Thyroid gland (tissue), 4 donors: ENCODE results near the gene REXO4. TPM values are rescaled to one million over a fixed set of nuclear protein-coding genes. Genes with fewer than 3 reads are reported as not detected.
"Not testable (repeated sequence)": the region's sequence is repeated elsewhere in the genome, so short reads cannot be mapped to it uniquely, and the experiment has no call there.

Experiments
- DNase-seq, 2 donors: peaks; one replicate each; pipeline ENCODE4 v3.0.0-alpha.2; 2019
- H3K27ac ChIP-seq, 3 donors: fragments of 200-600 bp; sonication (generic); 1 replicate in 2 of 3; 2 replicates in 1 of 3; pipeline ENCODE4 v1.5.1; 2016 to 2019; ENCODE audit warnings: mild to moderate bottlenecking in 1 of 3, moderate library complexity in 1 of 3
- H3K27me3 ChIP-seq: fragments of 200-600 bp; sonication (generic); one replicate; pipeline ENCODE4 v1.5.1; 2019
- H3K36me3 ChIP-seq, 2 donors: fragments of 200-600 bp; sonication (generic); one replicate each; pipeline ENCODE4 v1.5.1; 2016 to 2019
- H3K4me1 ChIP-seq, 2 donors: fragments of 200-600 bp; sonication (generic); one replicate each; pipeline ENCODE4 v1.5.1; 2017 to 2019
- H3K4me3 ChIP-seq, 3 donors: fragments of 200-600 bp; sonication (generic); replicated peaks in 1 of 3; 1 replicate in 2 of 3; 2 replicates in 1 of 3; pipeline ENCODE4 v1.5.1; 2016; ENCODE audit warnings: mild to moderate bottlenecking in 1 of 3
- H3K9me3 ChIP-seq: fragments of 200-600 bp; sonication (generic); one replicate; pipeline ENCODE4 v1.5.1; 2017
- POLR2A ChIP-seq, 2 donors: fragments of 450-650 bp; IDR thresholded peaks; one replicate each; pipeline ENCODE4 v1.6.1; 2017; ENCODE audit warnings: antibody characterized with exemption in 2 of 2, mild to moderate bottlenecking in 2 of 2, moderate library complexity in 1 of 2
- WGBS, 2 donors: methylation state at CpG; one replicate each; pipeline ENCODE4 v1.1.5; 2017; 5-methylcytosine and 5-hydroxymethylcytosine counted together
- intact Hi-C: fragments of 100-400 bp; cut with DNase I; formaldehyde crosslinking; loops from one replicate; pipeline ENCODE4 v1.15.1; 2023
- total RNA-seq, 4 donors: library from RNA; depleted of rRNA; stranded (reverse); fragments of >200 nt; gene quantifications; one replicate each; pipeline ENCODE4 v1.2.3, GENCODE V29; 2016
- TF ChIP-seq, protein P1 (sequence below), 6 experiments: fragments of 200-600 bp in 3 of 6; fragments of 450-650 bp in 3 of 6; sonication (generic) in 3 of 6; IDR thresholded peaks; one replicate each; pipeline ENCODE4 v1.5.1; 2016 to 2019; ENCODE audit warnings: antibody characterized with exemption in 6 of 6, mild to moderate bottlenecking in 2 of 6, inconsistent platforms in 1 of 6, moderate library complexity in 1 of 6

REXO4 gene
- total RNA-seq, 4 donors from 2014 or later = 16.0 to 21.9 (median 19.0) TPM

DNA sequence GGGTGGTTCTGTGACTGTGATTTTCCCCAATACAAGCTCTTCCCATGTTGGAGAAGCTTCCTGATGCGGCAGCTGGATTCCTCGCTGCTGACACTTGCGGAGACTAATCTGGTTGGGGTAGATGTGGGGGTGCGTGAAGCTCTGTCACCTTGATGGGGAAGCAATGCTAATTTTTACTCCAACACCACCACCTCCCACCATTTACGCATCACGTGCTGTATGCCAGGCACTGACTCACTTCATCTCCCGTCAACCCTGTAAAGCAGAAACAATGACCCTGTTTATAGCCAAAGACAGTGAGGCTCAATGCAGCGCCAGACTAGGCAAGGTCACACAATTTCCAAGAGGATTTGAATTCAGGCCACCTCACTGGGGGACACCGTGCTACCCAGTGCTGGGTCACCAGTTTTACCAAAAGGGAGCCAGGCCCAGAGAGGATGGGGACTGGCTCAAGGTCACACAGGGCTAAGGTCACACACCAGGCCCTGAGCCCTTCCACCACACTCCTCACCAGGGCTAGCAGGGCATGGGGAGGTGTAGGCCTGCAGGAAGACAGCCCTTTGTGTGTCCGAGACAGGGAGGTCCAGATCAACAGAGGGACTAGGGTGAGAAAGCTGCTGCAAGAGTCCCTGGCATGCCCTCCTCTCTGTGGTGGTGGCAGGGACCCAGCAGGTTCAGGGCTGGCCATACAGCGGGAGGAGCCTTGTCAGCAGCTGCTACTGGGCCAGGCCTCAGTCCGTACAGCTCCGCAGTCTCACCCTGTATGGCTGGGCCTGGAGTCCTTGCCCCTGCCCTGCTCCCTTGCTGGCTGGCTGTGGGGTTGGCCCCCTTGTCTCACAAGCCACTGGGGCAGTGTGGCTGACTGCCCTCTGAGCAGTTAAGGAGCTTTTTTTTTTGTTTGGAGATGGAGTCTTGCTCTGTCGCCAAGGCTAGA, 38.4 kb downstream of the REXO4 start:
- H3K27me3 ChIP-seq = no peaks in the 10 kb centered on the region
- DNase-seq = no peak
- H3K4me1 ChIP-seq = peaks cover 8 to 11% of the 10 kb centered on the region in 2 donors
- TF ChIP-seq, protein P1, sequence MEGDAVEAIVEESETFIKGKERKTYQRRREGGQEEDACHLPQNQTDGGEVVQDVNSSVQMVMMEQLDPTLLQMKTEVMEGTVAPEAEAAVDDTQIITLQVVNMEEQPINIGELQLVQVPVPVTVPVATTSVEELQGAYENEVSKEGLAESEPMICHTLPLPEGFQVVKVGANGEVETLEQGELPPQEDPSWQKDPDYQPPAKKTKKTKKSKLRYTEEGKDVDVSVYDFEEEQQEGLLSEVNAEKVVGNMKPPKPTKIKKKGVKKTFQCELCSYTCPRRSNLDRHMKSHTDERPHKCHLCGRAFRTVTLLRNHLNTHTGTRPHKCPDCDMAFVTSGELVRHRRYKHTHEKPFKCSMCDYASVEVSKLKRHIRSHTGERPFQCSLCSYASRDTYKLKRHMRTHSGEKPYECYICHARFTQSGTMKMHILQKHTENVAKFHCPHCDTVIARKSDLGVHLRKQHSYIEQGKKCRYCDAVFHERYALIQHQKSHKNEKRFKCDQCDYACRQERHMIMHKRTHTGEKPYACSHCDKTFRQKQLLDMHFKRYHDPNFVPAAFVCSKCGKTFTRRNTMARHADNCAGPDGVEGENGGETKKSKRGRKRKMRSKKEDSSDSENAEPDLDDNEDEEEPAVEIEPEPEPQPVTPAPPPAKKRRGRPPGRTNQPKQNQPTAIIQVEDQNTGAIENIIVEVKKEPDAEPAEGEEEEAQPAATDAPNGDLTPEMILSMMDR (IDR thresholded peaks at IDR 0.05) = no peak
- TF ChIP-seq POLR2A (IDR thresholded peaks at IDR 0.05) = no peak
- H3K27ac ChIP-seq = no peak overlapping the region
- intact Hi-C loops = loop anchor here (5.0 kb wide), 1 partner anchor 42 kb away; the partner anchor contains the start of gene SURF6
- 94% methylated on average over 11 to 12 of the region's 14 CpGs for WGBS, 2 donors
- no peaks in the 10 kb centered on the region for H3K36me3 ChIP-seq
- no peak overlapping the region for H3K4me3 ChIP-seq
- no peaks in the 10 kb centered on the region for H3K9me3 ChIP-seq

DNA sequence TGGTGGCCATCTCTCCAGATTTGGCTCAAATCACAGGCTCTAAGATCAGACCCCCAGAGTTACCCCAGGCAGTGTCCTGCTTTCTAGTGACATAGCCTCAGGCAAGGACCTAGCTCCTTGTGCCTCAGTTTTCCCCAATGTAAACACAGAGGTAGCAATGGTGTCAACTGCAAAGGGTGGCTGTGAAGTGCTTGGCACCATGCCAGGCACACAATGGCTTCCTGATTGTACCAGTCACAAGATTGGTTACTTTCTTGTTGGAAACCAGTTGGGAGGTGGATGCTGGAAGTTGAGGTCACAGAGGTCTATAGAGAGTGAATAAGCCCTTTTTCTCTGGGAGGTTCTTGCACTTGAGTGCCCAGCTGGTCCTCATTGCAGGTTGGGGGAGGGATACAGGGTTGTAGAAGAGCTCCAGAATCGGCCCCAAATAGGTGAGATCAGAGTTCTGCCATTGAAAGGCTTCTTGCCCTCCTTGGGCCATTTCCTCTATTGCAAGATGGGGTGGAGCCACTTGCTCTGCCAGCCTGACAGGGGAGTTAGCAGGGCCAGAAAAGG, 39.3 kb downstream of the REXO4 start:
- 83 to 93% methylated on average over 1 of the region's 1 CpG for WGBS, 2 donors
- DNase-seq = no peak
- Histone ChIP-seq H3K27me3 (no peaks in the 10 kb centered on the region), H3K36me3 (no peaks in the 10 kb centered on the region), H3K4me3 (no peak overlapping the region), H3K9me3 (no peaks in the 10 kb centered on the region), H3K27ac (no peak overlapping the region), H3K4me1 (peaks cover 14 to 18% of the 10 kb centered on the region in 2 donors)
- TF ChIP-seq, protein P1 (IDR thresholded peaks at IDR 0.05) = no peak
- no peak for TF ChIP-seq POLR2A (IDR thresholded peaks at IDR 0.05)
- intact Hi-C loops = loop anchor here (5.0 kb wide), 1 partner anchor 41 kb away; the partner anchor contains the start of gene SURF6

DNA sequence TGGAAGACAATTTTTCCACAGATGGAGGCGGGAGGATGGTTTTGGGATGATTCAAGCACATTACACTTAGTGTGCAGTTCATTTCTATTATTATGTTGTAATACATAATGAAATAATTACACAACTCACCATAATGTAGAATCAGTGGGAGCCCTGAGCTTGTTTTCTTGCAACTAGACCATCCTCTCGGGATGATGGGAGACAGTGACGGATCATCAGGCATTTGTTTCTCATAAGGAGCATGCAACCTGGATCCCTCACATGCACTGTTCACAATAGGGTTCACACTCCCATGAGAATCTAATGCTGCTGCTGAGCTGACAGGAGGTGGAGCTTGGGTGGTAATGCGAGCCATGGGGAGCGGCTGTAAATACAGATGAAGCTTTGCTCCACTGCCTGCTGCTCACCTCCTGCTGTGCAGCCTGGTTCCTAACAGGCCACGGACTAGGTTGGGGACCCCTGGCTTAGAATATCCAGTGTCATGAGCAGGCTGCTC, 40.0 kb downstream of the REXO4 start:
- no peak for TF ChIP-seq POLR2A (IDR thresholded peaks at IDR 0.05)
- TF ChIP-seq, protein P1 (IDR thresholded peaks at IDR 0.05) = no peak

DNA sequence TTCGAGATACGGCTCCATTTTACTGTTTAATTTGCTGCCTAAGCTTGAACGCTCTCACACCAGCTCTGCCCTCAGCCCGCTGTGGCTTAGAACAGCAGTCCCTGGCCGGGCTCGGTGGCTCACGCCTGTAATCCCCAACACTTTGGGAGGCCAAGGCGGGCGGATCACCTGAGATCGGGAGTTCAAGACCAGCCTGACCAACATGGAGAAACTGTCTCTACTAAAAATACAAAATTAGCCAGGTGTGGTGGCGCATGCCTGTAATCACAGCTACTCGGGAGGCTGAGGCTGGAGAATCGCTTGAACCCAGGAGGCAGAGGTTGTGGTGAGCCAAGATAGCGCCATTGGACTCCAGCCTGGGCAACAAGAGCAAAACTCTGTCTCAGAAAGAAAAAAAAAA, 40.5 kb downstream of the REXO4 start:
- WGBS, 2 donors = 86% methylated on average over 14 of the region's 14 CpGs
- H3K4me3 ChIP-seq, H3K36me3 ChIP-seq, H3K9me3 ChIP-seq, DNase-seq, H3K27me3 ChIP-seq, H3K27ac ChIP-seq: not testable (repeated sequence)
- peaks cover 21 to 30% of the 10 kb centered on the region in 2 donors for H3K4me1 ChIP-seq
- intact Hi-C loops = loop anchor here (5.0 kb wide), 1 partner anchor 40 kb away; the partner anchor contains the start of gene SURF6

More for the DNA sequence above, 40.0 kb downstream of the REXO4 start:
- Histone ChIP-seq H3K36me3 (peaks cover 0 to 6% of the 10 kb centered on the region in 2 donors), H3K27me3 (no peaks in the 10 kb centered on the region), H3K4me1 (peaks cover 18 to 25% of the 10 kb centered on the region in 2 donors), H3K27ac (no peak overlapping the region), H3K4me3 (no peak overlapping the region), H3K9me3 (no peaks in the 10 kb centered on the region)
- no peak for DNase-seq
- 73 to 76% methylated on average over 6 of the region's 6 CpGs for WGBS, 2 donors
- intact Hi-C loops = loop anchor here (5.0 kb wide), 1 partner anchor 40 kb away; the partner anchor contains the start of gene SURF6
